Lower leg skin (tissue), 3 donors: ENCODE measurements around the gene NAA35.

Experiments
- POLR2A ChIP-seq, 2 donors: fragments of 450-650 bp; IDR thresholded peaks; one replicate each; pipeline ENCODE4 v1.6.1; 2016 to 2017; ENCODE audit warnings: antibody characterized with exemption in 2 of 2, mild to moderate bottlenecking in 1 of 2, moderate library complexity in 1 of 2
- TF ChIP-seq, protein P1 (sequence below), 3 donors: fragments of 450-650 bp; IDR thresholded peaks; one replicate each; pipeline ENCODE4 v1.5.1; 2016; ENCODE audit warnings: antibody characterized with exemption in 3 of 3, mild to moderate bottlenecking in 3 of 3, moderate library complexity in 2 of 3

DNA sequence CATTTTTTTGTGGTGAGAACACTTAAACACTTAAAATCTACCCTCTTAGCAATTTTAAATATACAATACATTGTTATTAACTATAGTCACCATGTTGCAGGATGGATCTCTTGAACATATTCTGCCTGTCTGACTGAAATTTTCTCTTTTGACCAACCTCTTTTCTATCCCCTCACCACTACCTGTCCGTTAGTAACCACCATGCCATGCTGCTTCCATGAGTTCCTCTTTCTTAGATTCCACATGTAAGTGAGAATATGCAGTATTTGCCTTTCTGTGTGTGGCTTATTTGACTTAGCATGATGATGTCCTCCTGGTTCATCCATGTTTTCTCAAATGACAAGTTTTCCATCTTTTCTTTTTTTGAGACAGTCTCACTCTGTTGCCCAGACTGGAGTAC is 48.5 kb upstream of the NAA35 start:
- TF ChIP-seq POLR2A (IDR thresholded peaks at IDR 0.05), result no peak
- TF ChIP-seq, protein P1, sequence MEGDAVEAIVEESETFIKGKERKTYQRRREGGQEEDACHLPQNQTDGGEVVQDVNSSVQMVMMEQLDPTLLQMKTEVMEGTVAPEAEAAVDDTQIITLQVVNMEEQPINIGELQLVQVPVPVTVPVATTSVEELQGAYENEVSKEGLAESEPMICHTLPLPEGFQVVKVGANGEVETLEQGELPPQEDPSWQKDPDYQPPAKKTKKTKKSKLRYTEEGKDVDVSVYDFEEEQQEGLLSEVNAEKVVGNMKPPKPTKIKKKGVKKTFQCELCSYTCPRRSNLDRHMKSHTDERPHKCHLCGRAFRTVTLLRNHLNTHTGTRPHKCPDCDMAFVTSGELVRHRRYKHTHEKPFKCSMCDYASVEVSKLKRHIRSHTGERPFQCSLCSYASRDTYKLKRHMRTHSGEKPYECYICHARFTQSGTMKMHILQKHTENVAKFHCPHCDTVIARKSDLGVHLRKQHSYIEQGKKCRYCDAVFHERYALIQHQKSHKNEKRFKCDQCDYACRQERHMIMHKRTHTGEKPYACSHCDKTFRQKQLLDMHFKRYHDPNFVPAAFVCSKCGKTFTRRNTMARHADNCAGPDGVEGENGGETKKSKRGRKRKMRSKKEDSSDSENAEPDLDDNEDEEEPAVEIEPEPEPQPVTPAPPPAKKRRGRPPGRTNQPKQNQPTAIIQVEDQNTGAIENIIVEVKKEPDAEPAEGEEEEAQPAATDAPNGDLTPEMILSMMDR (IDR thresholded peaks at IDR 0.05), result no peak
